Measurements from ENCODE around the gene EPHA10. TPM values are rescaled to one million over a fixed set of nuclear protein-coding genes. Genes with fewer than 3 reads are reported as not detected.

The EPHA10 gene
- total and polyA plus RNA-seq, 10 donors, result 0.02 to 0.43 (median 0.10) TPM; not detected in 3

DNA sequence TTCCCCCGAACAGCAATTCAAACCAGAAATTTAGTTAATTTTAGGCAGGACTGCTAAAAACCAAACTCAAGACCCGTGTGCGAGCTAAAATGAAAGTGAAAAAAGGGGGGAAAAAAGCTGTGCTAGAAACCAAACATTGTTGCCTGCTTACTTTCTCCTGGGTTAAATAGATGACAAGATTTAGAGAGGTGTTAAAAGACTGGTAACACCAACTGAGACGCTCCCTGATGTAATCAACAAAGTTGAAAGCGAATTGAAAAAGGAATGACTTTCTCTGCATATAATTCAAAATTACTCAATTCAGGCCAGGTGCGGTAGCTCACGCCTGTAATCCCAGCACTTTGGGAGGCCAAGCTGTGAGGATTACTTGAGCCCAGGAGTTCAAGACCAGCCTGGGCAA lies 65.8 kb downstream of the EPHA10 start:
- 74 to 91% (median 87%) methylated on average over 7 of the region's 7 CpGs for WGBS, 5 donors

DNA sequence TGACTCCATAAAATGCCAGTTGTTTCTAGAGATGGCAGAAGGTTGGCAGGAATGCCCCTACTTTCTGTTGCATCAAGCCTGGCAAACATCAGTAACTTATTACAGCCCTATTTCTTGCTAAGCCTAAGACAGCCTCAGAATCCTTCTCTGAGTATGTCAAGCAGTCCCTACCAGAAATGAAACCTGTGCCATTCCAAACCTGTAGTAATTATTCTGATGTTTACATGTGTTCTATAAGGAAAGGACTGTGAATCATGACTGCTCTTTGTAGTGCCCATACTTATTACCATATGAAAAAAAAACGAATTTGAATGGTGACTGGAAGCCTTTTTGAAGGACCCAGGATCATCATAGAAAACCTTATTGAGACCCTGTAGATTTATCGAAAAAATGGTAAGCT lies 67.2 kb downstream of the EPHA10 start:
- H3K4me1 ChIP-seq, result peaks cover 2 to 13% (median 6%) of the 10 kb centered on the region in 6 donors
- H3K9me3 ChIP-seq, result no peaks in the 10 kb centered on the region
- no peak overlapping the region for H3K4me3 ChIP-seq
- peaks cover 0 to 73% (median 0%) of the 10 kb centered on the region in 6 donors for H3K36me3 ChIP-seq
- no peak for DNase-seq
- 89 to 98% (median 93%) methylated on average over 2 of the region's 2 CpGs for WGBS, 5 donors
- TF ChIP-seq POLR2A (IDR thresholded peaks at IDR 0.05), result no peak
- TF ChIP-seq POLR2AphosphoS5 (IDR thresholded peaks at IDR 0.05), result no peak
- TF ChIP-seq, protein P1, sequence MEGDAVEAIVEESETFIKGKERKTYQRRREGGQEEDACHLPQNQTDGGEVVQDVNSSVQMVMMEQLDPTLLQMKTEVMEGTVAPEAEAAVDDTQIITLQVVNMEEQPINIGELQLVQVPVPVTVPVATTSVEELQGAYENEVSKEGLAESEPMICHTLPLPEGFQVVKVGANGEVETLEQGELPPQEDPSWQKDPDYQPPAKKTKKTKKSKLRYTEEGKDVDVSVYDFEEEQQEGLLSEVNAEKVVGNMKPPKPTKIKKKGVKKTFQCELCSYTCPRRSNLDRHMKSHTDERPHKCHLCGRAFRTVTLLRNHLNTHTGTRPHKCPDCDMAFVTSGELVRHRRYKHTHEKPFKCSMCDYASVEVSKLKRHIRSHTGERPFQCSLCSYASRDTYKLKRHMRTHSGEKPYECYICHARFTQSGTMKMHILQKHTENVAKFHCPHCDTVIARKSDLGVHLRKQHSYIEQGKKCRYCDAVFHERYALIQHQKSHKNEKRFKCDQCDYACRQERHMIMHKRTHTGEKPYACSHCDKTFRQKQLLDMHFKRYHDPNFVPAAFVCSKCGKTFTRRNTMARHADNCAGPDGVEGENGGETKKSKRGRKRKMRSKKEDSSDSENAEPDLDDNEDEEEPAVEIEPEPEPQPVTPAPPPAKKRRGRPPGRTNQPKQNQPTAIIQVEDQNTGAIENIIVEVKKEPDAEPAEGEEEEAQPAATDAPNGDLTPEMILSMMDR (IDR thresholded peaks at IDR 0.05 in 8 of 11, conservative IDR thresholded peaks at IDR 0.05 in 3 of 11), result no peak
- H3K27ac ChIP-seq, result no peak overlapping the region
- no peaks in the 10 kb centered on the region for H3K27me3 ChIP-seq (replicated peaks in 1 of 7)
- intact Hi-C loops (cut with DNase I; ENCODE audit: low total_unique reads), result loop anchor here (10.0 kb wide), 2 partner anchors 107 to 157 kb away; partner anchors contain the start of genes C1orf122, MTF1 and YRDC

More for the DNA sequence above, 65.8 kb downstream of the EPHA10 start:
- Histone ChIP-seq H3K4me1 (no peaks in the 10 kb centered on the region), H3K27ac (peak overlapping the region in 1 of 8 donors; percentile 38), H3K27me3 (replicated peaks in 1 of 7) (no peaks in the 10 kb centered on the region), H3K36me3 (peaks cover 0 to 87% (median 0%) of the 10 kb centered on the region in 6 donors), H3K4me3 (no peak overlapping the region), H3K9me3 (no peaks in the 10 kb centered on the region)
- DNase-seq, result no peak
- no peak for TF ChIP-seq POLR2AphosphoS5 (IDR thresholded peaks at IDR 0.05)
- no peak for TF ChIP-seq POLR2A (IDR thresholded peaks at IDR 0.05)
- TF ChIP-seq, protein P1 (IDR thresholded peaks at IDR 0.05 in 8 of 11, conservative IDR thresholded peaks at IDR 0.05 in 3 of 11), result no peak
- intact Hi-C loops (cut with DNase I; ENCODE audit: low total_unique reads), result loop anchor here (10.0 kb wide), 2 partner anchors 106 to 156 kb away; partner anchors contain the start of genes C1orf122, MTF1 and YRDC

GRCh38 chr1:37697090-37697489 lies 67.8 kb downstream of the EPHA10 start:
- no peaks in the 10 kb centered on the region for H3K27me3 ChIP-seq (replicated peaks in 1 of 7)
- 94 to 100% (median 96%) methylated on average over 2 of the region's 2 CpGs for WGBS, 5 donors
- no peak overlapping the region for H3K4me3 ChIP-seq
- no peaks in the 10 kb centered on the region for H3K9me3 ChIP-seq
- peaks cover 0 to 66% (median 0%) of the 10 kb centered on the region in 6 donors for H3K36me3 ChIP-seq
- no peak overlapping the region for H3K27ac ChIP-seq
- TF ChIP-seq, protein P1 (IDR thresholded peaks at IDR 0.05 in 8 of 11, conservative IDR thresholded peaks at IDR 0.05 in 3 of 11), result no peak
- TF ChIP-seq POLR2A (IDR thresholded peaks at IDR 0.05) (no peak), POLR2AphosphoS5 (IDR thresholded peaks at IDR 0.05) (no peak)
- DNase-seq, result no peak
- peaks cover 5 to 17% (median 9%) of the 10 kb centered on the region in 6 donors for H3K4me1 ChIP-seq
- intact Hi-C loops (cut with DNase I; ENCODE audit: low total_unique reads), result loop anchor here (10.0 kb wide), 2 partner anchors 108 to 158 kb away; partner anchors contain the start of genes C1orf122, MTF1 and YRDC

DNA sequence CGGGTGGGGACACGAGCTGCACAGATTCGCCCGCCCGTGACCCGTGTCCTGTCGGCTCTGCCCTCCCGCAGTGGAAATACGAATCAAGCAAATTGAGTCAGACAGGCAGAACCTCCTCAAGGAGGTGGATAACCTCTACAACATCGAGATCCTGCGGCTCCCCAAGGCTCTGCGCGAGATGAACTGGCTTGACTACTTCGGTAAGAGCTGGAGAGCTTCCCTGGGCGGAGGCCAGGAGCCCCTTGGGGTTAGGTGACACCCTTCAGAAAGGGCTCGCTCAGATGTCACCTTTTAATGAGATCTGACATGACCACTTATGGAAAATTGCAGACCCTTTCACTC lies 72.1 kb downstream of the EPHA10 start:
- Histone ChIP-seq H3K4me1 (peaks cover 30 to 58% (median 41%) of the 10 kb centered on the region in 6 donors), H3K4me3 (peak overlapping the region; percentile 81 to 96 (median 92)), H3K27me3 (replicated peaks in 1 of 7) (no peaks in the 10 kb centered on the region), H3K36me3 (peaks cover 0 to 30% (median 1%) of the 10 kb centered on the region in 6 donors), H3K9me3 (no peaks in the 10 kb centered on the region), H3K27ac (peak overlapping the region in 5 of 8 donors; percentile 15 to 90 (median 89))
- DNase-seq, result no peak
- intact Hi-C loops (cut with DNase I; ENCODE audit: low total_unique reads), result loop anchor here (10.0 kb wide), 2 partner anchors 112 to 162 kb away; partner anchors contain the start of genes C1orf122, MTF1 and YRDC
- WGBS, 5 donors, result 2 to 4% (median 4%) methylated on average over 9 to 16 of the region's 16 CpGs
- no peak for TF ChIP-seq POLR2A (IDR thresholded peaks at IDR 0.05)
- TF ChIP-seq, protein P1 (IDR thresholded peaks at IDR 0.05 in 8 of 11, conservative IDR thresholded peaks at IDR 0.05 in 3 of 11), result no peak
- no peak for TF ChIP-seq POLR2AphosphoS5 (IDR thresholded peaks at IDR 0.05)

Data from spleen (tissue), 11 donors.